HepG2 (cell line): ENCODE measurements around the gene CCNF. TPM values are rescaled to one million over a fixed set of nuclear protein-coding genes. Genes with fewer than 3 reads are reported as not detected.

Experiments
- DBP ChIP-seq: sonication (generic); formaldehyde crosslinking; IDR thresholded peaks from 2 replicates; pipeline ENCODE4 v1.4.0; 2020; ENCODE audit warnings: missing genetic modification reagents; ENCODE audit errors: not compliant biosample characterization
- DMAP1 ChIP-seq: IDR thresholded peaks from 2 replicates; pipeline ENCODE4 v1.6.1; 2016
- FOSL2 ChIP-seq: sonication (generic); formaldehyde crosslinking; IDR thresholded peaks from 2 replicates; pipeline ENCODE4 v1.4.0; 2020; ENCODE audit warnings: missing genetic modification reagents
- FOXA1 ChIP-seq, 2 experiments: fragments of 450-650 bp in 1 of 2; sonication (generic) in 1 of 2; formaldehyde crosslinking in 1 of 2; IDR thresholded peaks; 2 replicates each; pipeline versions ENCODE4 v1.4.0 to v1.6.1; 2016 to 2020; ENCODE audit warnings: missing genetic modification reagents in 1 of 2
- GFI1 ChIP-seq: sonication (generic); formaldehyde crosslinking; IDR thresholded peaks from 2 replicates; pipeline ENCODE4 v1.5.0; 2020; ENCODE audit warnings: missing genetic modification reagents, mild to moderate bottlenecking, borderline replicate concordance
- HOXA5 ChIP-seq: sonication (generic); formaldehyde crosslinking; IDR thresholded peaks from 2 replicates; pipeline ENCODE4 v1.4.0; 2020; ENCODE audit warnings: missing genetic modification reagents
- KLF13 ChIP-seq: sonication (generic); formaldehyde crosslinking; IDR thresholded peaks from 2 replicates; pipeline ENCODE4 v1.4.0; 2020; ENCODE audit warnings: mild to moderate bottlenecking, missing genetic modification reagents
- MBD4 ChIP-seq: IDR thresholded peaks from 2 replicates; pipeline ENCODE4 v1.6.1; 2012; ENCODE audit warnings: low read length, inconsistent platforms, borderline replicate concordance
- NFE2L1 ChIP-seq: sonication (generic); formaldehyde crosslinking; IDR thresholded peaks from 2 replicates; pipeline ENCODE4 v1.4.0; 2020; ENCODE audit warnings: missing genetic modification reagents, mild to moderate bottlenecking, borderline replicate concordance
- PITX1 ChIP-seq: sonication (generic); formaldehyde crosslinking; IDR thresholded peaks from 2 replicates; pipeline ENCODE4 v1.5.1; 2020; ENCODE audit warnings: mild to moderate bottlenecking, missing genetic modification reagents
- SCMH1 ChIP-seq: sonication (generic); formaldehyde crosslinking; IDR thresholded peaks from 2 replicates; pipeline ENCODE4 v1.9.0; 2021; ENCODE audit warnings: missing genetic modification reagents, mild to moderate bottlenecking, borderline replicate concordance
- SIN3B ChIP-seq: fragments of 150-350 bp; IDR thresholded peaks from 2 replicates; pipeline ENCODE4 v1.6.1; 2014; ENCODE audit warnings: low read length
- SIX1 ChIP-seq: sonication (generic); formaldehyde crosslinking; IDR thresholded peaks from 2 replicates; pipeline ENCODE4 v1.4.0; 2020; ENCODE audit warnings: missing genetic modification reagents, borderline replicate concordance
- SMC3 ChIP-seq: IDR thresholded peaks from 2 replicates; pipeline ENCODE4 v1.6.1; 2011; ENCODE audit warnings: low read length, improper control_type of control experiment
- ZBTB8A ChIP-seq: sonication (generic); formaldehyde crosslinking; IDR thresholded peaks from 2 replicates; pipeline ENCODE4 v1.4.0; 2020; ENCODE audit warnings: mild to moderate bottlenecking, low read depth, missing genetic modification reagents, borderline replicate concordance
- ZFX ChIP-seq: sonication (generic); formaldehyde crosslinking; IDR thresholded peaks from 2 replicates; pipeline ENCODE4 v1.4.0; 2020; ENCODE audit warnings: mild to moderate bottlenecking, low read depth, missing genetic modification reagents, moderate library complexity
- ZGPAT ChIP-seq: IDR thresholded peaks from 2 replicates; pipeline ENCODE4 v1.6.1; 2016; ENCODE audit warnings: mild to moderate bottlenecking
- ZMAT3 ChIP-seq: sonication (generic); formaldehyde crosslinking; conservative IDR thresholded peaks from 2 replicates; pipeline ENCODE4 v1.7.0; 2021; ENCODE audit warnings: missing genetic modification reagents
- ZNF263 ChIP-seq: sonication (generic); formaldehyde crosslinking; IDR thresholded peaks from 2 replicates; pipeline ENCODE4 v1.4.0; 2020; ENCODE audit warnings: missing genetic modification reagents
- ZNF292 ChIP-seq: sonication (generic); formaldehyde crosslinking; IDR thresholded peaks from 2 replicates; pipeline ENCODE4 v1.8.1; 2022; ENCODE audit warnings: mild to moderate bottlenecking, low read depth, missing genetic modification reagents, borderline replicate concordance
- ZNF33B ChIP-seq: sonication (generic); formaldehyde crosslinking; IDR thresholded peaks from 2 replicates; pipeline ENCODE4 v1.5.1; 2020; ENCODE audit warnings: mild to moderate bottlenecking, missing genetic modification reagents
- ZNF430 ChIP-seq: sonication (generic); formaldehyde crosslinking; IDR thresholded peaks from 2 replicates; pipeline ENCODE4 v1.9.0; 2021; ENCODE audit warnings: mild to moderate bottlenecking, missing genetic modification reagents
- ZNF672 ChIP-seq: sonication (generic); formaldehyde crosslinking; IDR thresholded peaks from 2 replicates; pipeline ENCODE4 v1.8.1; 2022; ENCODE audit warnings: missing genetic modification reagents
- polyA plus RNA-seq, 8 experiments: library from polyadenylated mRNA; depleted of rRNA in 3 of 8; stranded (reverse) in 7 of 8; unstranded in 1 of 8; fragments of >200 nt; fragmentation: Illumina TruSeq in 4 of 8; extraction: Trizol in 4 of 8; gene quantifications; 2 replicates each; pipeline versions ENCODE4 v1.2.1 to v1.2.3, GENCODE V29; 2011 to 2016; ENCODE audit warnings: low read depth in 4 of 8, missing spikeins in 1 of 8, mixed read lengths in 1 of 8; ENCODE audit not compliant: insufficient read depth in 1 of 8
- total RNA-seq, 5 experiments: library from RNA; depleted of rRNA; stranded (reverse); fragments of >200 nt; fragmentation: Illumina TruSeq; extraction: Trizol; gene quantifications; 2 replicates each; pipeline ENCODE4 v1.2.3, GENCODE V29; 2016; ENCODE audit warnings: low read depth in 1 of 5
- TF ChIP-seq, protein P1 (sequence below): sonication (generic); formaldehyde crosslinking; IDR thresholded peaks from 2 replicates; pipeline ENCODE4 v1.4.0; 2020; ENCODE audit warnings: mild to moderate bottlenecking, missing genetic modification reagents
- TF ChIP-seq, protein P2 (sequence below): fragments of 450-650 bp; IDR thresholded peaks from 2 replicates; pipeline ENCODE4 v1.6.1; 2017
- TF ChIP-seq, protein P3 (sequence below): sonication (generic); formaldehyde crosslinking; IDR thresholded peaks from 2 replicates; pipeline ENCODE4 v1.5.0; 2020; ENCODE audit warnings: missing genetic modification reagents

CCNF gene
- total and polyA plus RNA-seq, 2 of the 13 experiments (the other 11 are each of a cell fraction or from before 2014, with no cell fraction given) = 6.4 to 22.8 TPM

GRCh38 chr16:2484898-2485508, 55.8 kb downstream of the CCNF start (continued):
- TF ChIP-seq, protein P1, sequence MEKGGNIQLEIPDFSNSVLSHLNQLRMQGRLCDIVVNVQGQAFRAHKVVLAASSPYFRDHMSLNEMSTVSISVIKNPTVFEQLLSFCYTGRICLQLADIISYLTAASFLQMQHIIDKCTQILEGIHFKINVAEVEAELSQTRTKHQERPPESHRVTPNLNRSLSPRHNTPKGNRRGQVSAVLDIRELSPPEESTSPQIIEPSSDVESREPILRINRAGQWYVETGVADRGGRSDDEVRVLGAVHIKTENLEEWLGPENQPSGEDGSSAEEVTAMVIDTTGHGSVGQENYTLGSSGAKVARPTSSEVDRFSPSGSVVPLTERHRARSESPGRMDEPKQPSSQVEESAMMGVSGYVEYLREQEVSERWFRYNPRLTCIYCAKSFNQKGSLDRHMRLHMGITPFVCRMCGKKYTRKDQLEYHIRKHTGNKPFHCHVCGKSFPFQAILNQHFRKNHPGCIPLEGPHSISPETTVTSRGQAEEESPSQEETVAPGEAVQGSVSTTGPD (CRISPR knock-in tag) = no peak
- 0 out of 2 replicates have a peak, but pooled peaks have one; percentile 29 for TF ChIP-seq ZNF33B (CRISPR knock-in tag)
- no peak for TF ChIP-seq KLF13 (CRISPR knock-in tag)
- peak; percentile 49; the same call in 1 of the 2 replicates for TF ChIP-seq HOXA5 (CRISPR knock-in tag)
- peak; percentile 99 for TF ChIP-seq PITX1 (CRISPR knock-in tag)
- TF ChIP-seq SIN3B = no peak
- TF ChIP-seq DBP (CRISPR knock-in tag) = no peak
- TF ChIP-seq SIX1 (CRISPR knock-in tag) = peak; percentile 71; the same call in 1 of the 2 replicates
- TF ChIP-seq DMAP1 (CRISPR knock-in tag) = no peak; the same call in 1 of the 2 replicates
- no peak for TF ChIP-seq MBD4
- TF ChIP-seq GFI1 (CRISPR knock-in tag) = peak; percentile 59; the same call in 1 of the 2 replicates
- TF ChIP-seq ZNF672 (CRISPR knock-in tag) = no peak
- no peak; the same call in none of the 2 replicates for TF ChIP-seq ZNF263 (CRISPR knock-in tag)
- no peak for TF ChIP-seq NFE2L1
- TF ChIP-seq, protein P2, sequence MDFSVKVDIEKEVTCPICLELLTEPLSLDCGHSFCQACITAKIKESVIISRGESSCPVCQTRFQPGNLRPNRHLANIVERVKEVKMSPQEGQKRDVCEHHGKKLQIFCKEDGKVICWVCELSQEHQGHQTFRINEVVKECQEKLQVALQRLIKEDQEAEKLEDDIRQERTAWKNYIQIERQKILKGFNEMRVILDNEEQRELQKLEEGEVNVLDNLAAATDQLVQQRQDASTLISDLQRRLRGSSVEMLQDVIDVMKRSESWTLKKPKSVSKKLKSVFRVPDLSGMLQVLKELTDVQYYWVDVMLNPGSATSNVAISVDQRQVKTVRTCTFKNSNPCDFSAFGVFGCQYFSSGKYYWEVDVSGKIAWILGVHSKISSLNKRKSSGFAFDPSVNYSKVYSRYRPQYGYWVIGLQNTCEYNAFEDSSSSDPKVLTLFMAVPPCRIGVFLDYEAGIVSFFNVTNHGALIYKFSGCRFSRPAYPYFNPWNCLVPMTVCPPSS = no peak
- TF ChIP-seq ZBTB8A (CRISPR knock-in tag) = no peak
- TF ChIP-seq ZNF430 = no peak
- TF ChIP-seq, protein P3, sequence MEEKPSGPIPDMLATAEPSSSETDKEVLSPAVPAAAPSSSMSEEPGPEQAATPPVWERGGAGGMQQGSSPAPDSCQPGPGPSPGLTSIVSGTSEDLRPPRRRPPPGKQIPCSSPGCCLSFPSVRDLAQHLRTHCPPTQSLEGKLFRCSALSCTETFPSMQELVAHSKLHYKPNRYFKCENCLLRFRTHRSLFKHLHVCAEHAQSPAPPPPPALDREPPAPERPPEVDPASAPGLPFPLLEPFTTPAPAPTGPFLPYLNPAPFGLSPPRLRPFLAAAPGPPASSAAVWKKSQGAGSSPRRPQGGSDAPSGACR = peak; percentile 15; the same call in 1 of the 2 replicates
- no peak for TF ChIP-seq SCMH1 (CRISPR knock-in tag)
- peak; percentile 64; the same call in 1 of the 2 replicates for TF ChIP-seq ZFX (CRISPR knock-in tag)
- peak; percentile 44; the same call in 1 of the 2 replicates for TF ChIP-seq FOSL2 (CRISPR knock-in tag)
- 0 out of 2 replicates have a peak, but pooled peaks have one; percentile 60 for TF ChIP-seq ZMAT3
- TF ChIP-seq ZGPAT (CRISPR knock-in tag) = peak; percentile 81
- no peak for TF ChIP-seq FOXA1 (IDR thresholded peaks at IDR 0.05)
- TF ChIP-seq FOXA1 (CRISPR knock-in tag; IDR thresholded peaks at IDR 0.05) = peak; percentile 83
- peak; percentile 59; the same call in 1 of the 2 replicates for TF ChIP-seq ZNF292 (CRISPR knock-in tag)
- peak; percentile 27 for TF ChIP-seq SMC3
